HG02759 (cell line): ENCODE measurements around the gene IRF9.

Experiments
- ATAC-seq: cut with Tn5 transposase; IDR thresholded peaks from one replicate; pipeline ENCODE4 v1.9.1; 2021; ENCODE audit warnings: mild to moderate bottlenecking, moderate library complexity; ENCODE audit not compliant: unreplicated experiment

Gene IRF9

DNA sequence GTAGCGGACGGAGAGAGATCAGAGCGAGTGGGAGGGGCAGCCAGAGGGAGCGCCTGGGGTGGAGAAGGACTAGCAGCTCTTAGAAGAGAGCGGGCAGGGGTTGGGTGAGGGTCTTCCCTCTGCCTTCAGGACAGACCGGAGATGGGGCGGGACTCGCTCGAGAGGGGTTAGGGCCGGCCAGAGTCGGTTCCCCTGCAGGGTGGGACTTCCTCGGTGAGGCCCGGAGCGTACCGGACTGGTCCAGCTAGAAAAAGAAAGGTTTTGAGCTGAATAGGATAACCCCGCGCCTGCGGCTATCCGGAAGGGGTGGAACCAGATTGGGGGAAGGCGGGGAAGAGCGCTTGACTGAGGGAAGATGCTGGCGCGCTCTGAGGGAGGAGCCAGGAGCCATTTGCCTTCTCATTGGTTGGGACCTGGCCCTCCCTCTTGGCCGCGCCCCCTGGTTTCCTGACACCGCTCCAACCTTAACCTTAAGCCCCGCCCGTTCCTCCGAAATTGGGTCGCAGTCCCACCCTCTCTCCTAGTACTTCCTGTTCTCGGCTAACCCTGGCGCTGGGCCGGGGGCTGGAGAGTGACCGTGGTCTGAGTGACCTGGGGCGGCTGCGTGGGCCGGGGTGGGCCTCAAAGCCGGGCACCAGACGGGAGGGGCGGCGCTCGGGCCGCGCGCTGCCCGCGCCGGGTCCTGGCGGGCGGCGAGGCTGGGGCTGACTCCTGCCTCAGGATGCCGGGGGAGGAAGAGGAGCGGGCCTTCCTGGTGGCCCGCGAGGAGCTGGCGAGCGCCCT, 13.9 kb upstream of the IRF9 start, which contains the start of gene RNF31:
RNF31 (plus strand) TSS at position 521 of the 783 bp plus-strand sequence; CDS start at position 722, 201 bp downstream.
- peak; percentile 86 for ATAC-seq

DNA sequence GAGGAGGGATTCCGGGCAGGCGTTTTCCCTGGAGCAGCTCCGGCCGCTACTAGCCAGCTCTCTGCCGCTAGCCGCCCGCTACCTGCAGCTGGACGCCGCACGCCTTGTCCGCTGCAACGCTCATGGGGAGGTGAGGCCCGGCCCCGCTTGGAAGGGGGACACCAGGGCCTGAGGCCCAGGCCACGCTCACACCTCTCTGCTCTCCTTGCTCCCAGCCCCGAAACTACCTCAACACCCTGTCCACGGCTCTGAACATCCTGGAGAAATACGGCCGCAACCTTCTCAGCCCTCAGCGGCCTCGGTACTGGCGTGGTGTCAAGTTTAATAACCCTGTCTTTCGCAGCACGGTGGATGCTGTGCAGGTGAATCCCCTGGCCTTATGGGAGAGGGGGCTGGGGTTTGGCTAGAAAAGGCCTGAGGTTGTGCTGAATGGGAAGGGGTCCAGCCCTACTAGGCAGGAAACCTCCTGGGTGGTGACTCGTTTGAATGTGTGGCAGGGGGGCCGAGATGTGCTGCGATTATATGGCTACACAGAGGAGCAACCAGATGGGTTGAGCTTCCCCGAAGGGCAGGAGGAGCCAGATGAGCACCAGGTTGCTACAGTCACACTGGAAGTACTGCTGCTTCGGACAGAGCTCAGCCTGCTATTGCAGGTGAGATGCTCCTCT, 13.2 kb upstream of the IRF9 start:
- ATAC-seq = no peak

DNA sequence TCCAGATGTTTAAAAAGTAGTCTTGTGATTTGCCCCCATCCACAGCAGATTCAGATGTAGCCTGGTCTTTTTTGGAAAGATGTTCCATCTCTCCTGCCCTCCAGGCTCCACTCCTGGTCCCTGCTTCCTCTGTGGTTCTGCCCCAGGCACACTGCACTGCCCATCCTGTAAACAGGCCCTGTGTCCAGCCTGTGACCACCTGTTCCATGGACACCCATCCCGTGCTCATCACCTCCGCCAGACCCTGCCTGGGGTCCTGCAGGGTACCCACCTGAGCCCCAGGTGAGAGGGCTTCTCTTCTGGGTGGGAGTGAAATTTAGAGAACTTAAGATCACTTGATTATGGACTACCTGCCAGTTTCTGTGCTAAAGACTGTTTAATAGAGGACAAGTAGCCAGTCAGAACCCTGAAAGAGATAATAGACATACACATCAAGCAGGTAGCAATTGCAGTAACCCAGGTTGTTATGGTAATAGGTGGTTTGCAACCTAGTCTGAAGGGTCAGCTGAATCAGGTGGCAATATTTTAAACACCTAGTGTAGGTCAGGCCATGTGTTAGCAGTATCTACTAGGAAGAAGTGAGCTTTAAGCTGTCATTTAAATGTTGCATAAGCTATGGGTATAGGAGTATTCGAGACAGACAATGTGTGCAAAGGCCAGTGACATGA, 11.6 kb upstream of the IRF9 start:
- ATAC-seq = no peak

DNA sequence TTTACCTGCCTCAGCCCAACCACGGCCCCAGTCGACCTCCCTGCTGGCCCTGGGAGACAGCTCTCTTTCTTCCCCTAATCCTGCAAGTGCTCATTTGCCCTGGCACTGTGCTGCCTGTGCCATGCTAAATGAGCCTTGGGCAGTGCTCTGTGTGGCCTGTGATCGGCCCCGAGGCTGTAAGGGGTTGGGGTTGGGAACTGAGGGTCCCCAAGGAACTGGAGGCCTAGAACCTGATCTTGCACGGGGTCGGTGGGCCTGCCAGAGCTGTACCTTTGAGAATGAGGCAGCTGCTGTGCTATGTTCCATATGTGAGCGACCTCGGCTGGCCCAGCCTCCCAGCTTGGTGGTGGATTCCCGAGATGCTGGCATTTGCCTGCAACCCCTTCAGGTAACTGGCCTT, 11.0 kb upstream of the IRF9 start:
- ATAC-seq = no peak

DNA sequence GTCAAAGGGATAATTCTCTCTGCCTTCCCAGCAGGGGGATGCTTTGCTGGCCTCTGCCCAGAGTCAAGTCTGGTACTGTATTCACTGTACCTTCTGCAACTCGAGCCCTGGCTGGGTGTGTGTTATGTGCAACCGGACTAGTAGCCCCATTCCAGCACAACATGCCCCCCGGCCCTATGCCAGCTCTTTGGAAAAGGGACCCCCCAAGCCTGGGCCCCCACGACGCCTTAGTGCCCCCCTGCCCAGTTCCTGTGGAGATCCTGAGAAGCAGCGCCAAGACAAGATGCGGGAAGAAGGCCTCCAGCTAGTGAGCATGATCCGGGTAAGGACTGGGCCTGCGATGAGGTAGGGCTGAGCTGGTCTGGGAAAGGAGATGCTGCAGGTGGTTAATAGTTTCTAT, 10.5 kb upstream of the IRF9 start:
- no peak for ATAC-seq

DNA sequence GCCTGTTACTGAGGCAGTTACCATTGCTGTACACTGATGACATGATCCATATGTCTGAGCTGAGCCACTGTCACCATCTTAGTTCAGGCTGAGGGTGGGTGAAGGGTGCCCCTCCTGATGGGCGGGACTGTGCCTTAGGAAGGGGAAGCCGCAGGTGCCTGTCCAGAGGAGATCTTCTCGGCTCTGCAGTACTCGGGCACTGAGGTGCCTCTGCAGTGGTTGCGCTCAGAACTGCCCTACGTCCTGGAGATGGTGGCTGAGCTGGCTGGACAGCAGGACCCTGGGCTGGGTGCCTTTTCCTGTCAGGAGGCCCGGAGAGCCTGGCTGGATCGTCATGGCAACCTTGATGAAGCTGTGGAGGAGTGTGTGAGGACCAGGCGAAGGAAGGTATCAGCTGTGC, 10.1 kb upstream of the IRF9 start:
- ATAC-seq = no peak

DNA sequence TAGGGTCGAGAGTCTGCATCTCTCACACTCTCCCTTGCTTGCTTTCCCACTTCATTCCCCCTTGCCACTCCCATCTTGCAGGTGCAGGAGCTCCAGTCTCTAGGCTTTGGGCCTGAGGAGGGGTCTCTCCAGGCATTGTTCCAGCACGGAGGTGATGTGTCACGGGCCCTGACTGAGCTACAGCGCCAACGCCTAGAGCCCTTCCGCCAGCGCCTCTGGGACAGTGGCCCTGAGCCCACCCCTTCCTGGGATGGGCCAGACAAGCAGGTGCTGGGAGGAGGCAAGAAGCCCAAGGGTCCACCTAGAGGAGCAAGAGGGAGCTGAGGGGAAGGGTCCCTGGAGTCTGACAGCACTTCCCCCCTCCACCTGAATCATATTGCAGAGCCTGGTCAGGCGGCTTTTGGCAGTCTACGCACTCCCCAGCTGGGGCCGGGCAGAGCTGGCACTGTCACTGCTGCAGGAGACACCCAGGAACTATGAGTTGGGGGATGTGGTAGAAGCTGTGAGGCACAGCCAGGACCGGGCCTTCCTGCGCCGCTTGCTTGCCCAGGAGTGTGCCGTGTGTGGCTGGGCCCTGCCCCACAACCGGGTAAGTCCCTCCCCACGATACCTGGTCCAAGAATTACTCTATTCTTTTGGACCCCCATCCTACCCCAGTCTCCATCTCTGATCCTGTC, 9.5 kb upstream of the IRF9 start:
- ATAC-seq = no peak

DNA sequence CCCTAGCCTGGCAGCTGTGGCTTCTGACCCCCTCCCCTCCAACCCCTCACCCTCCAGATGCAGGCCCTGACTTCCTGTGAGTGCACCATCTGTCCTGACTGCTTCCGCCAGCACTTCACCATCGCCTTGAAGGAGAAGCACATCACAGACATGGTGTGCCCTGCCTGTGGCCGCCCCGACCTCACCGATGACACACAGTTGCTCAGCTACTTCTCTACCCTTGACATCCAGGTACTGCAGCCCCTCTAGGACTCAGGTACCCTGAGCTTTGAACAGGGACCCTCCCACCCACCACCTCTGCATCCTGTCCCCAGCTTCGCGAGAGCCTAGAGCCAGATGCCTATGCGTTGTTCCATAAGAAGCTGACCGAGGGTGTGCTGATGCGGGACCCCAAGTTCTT, 6.0 kb upstream of the IRF9 start:
- no peak for ATAC-seq

GRCh38 chr14:24156840-24157239, 4.2 kb upstream of the IRF9 start:
- no peak for ATAC-seq

GRCh38 chr14:24157331-24157730, 3.7 kb upstream of the IRF9 start:
- ATAC-seq = no peak

GRCh38 chr14:24159777-24160498, 1.1 kb upstream of the IRF9 start:
- no peak for ATAC-seq

DNA sequence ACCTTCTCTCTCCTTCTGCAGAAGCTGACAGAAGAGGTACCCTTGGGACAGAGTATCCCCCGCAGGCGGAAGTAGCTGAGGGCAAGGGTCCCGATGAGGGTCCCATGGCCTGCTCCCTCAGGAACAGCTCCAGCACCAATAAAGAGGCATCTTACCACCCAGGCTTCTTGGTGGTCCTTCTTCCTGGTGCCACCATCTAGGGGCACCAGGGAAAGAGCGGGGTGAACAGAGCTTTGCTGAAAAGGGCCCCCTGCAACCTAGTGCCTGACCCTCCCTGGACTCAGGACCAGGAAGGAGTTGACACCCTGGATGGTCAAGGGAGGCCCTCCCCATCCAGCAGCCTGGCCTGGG, 591 bp upstream of the IRF9 start:
- no peak for ATAC-seq

GRCh38 chr14:24162093-24162492, 1.0 kb downstream of the IRF9 start:
- no peak for ATAC-seq

DNA sequence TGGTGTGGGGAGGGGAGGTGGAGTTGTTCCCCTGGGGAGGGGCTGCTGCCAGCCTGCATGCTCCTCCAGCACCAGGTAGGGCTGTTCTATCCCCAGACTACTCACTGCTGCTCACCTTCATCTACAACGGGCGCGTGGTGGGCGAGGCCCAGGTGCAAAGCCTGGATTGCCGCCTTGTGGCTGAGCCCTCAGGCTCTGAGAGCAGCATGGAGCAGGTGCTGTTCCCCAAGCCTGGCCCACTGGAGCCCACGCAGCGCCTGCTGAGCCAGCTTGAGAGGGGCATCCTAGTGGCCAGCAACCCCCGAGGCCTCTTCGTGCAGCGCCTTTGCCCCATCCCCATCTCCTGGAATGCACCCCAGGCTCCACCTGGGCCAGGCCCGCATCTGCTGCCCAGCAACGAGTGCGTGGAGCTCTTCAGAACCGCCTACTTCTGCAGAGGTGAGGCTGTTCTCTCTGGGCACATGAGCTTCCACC, 3.5 kb downstream of the IRF9 start:
- ATAC-seq = no peak

DNA sequence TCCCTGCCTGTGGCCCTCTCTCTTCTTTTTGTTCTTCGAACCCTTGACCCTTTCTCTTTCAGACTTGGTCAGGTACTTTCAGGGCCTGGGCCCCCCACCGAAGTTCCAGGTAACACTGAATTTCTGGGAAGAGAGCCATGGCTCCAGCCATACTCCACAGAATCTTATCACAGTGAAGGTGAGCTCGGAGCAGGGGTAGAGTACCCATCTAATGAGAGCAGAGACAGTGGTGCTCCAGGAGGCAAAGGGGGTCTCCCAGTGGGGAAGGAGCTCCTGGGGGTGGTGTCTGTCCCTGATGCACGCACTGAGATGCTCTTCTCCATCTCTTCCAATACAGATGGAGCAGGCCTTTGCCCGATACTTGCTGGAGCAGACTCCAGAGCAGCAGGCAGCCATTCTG, 4.7 kb downstream of the IRF9 start:
- ATAC-seq = no peak

DNA sequence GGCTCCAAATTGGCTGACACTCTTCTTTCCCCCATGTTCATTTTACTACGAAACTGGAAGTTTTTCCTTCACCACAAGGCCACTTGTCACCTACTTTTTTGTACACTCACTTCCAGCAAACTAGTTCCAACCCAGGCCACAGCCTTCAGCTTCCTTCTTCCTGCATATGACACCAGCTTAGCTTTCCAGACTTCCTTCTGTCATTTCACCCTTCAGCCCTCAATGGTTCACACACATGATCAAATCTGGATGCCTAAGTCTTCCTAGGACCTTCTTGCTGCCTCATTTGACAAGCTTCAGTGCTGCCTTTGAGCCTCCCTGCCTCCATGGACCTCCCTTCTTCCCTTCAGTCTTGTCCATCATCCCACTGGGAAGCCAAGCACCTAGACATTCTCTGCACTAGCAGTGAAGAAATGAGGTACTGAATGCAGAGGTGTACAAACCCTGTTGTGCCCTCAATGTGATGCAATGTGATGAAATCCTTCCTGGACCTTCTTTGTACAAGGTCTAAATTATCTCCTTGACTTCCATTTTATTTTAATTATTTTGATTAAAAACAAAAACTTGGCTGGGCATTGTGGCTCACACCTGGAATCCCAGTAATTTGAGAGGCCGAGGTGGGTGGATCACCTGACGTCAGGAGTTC, 6.5 kb downstream of the IRF9 start:
- ATAC-seq = no peak

DNA sequence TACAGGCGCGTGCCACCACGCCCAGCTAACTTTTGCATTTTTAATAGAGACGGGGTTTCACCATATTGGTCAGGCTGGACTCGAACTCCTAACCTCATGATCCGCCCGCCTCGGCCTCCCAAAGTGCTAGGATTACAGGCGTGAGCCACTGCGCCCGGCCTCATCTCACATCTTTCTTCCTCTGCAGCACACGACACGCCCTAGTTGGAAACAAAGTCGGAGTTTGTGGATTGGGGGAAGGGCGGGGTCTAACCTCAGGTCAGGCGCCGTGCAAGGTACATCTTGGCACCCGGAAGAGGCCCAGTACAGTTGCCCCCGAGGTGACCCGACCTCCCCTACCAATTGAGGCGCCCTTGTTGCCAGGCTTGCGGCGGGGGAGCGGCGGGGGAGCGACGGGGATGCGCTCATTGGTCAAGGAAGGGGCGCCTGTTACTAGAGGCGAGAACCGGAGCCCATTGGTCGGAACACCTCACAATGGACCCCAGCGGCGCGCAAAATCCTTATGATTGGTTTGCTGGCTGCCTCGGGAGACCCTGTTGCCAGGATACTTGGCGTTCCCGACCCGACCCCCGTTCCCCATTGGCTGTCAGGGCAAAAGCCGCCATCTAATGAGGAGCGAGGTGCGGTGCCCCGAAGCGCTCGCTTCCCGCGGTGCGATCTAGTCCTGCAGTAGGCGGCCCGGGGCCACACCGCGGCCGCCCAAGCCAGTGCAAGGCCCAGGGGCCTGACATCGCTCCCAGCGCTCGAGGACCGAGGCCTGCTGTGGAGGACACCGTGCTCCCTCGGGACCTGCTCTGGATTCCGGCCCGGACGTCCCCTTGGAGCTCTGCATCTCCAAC, 10.6 kb downstream of the IRF9 start, which contains the start of gene REC8:
REC8 (plus strand) TSS at position 659 of the 839 bp plus-strand sequence. CDS start 473 bp downstream, outside the sequence.
- peak; percentile 88 for ATAC-seq

GRCh38 chr14:24172261-24172860, 11.3 kb downstream of the IRF9 start:
- ATAC-seq = no peak

- no peak for ATAC-seq
These were observed 11.8 kb downstream of the IRF9 start for GRCh38 chr14:24172871-24173281.
